ENCODE data around the gene CDC42SE1.

CDC42SE1 gene

DNA sequence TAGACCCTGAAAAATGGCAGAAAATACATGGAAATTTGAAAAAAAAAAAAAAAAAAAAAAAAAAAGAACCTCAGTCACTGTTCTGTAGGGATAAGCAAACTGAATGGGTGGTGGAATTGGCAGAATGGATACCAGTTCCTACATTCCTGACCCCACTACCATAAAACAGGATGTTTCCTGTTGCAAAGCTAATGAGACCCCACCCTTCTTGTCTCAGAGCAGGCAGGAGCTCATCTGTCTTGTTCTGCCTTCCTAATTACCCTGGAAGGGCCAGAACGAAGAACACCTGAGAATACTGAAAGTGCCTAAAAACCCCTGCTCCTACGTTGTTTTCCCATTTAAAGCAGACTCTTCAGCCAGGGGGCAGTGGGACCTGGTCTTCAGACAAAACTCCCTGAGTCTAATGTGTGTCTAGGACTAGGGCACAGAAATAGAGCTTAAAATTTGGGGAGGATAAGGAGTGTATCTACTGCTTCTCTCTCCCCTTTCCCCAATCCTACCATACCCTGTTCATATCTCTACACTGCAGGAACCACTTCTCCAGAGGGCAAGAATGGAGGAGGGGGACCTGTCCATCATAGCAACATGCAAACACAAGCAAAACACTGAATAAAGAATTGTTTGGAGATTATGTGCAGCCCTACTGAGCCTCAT is 7.9 kb downstream of the CDC42SE1 start:
- no peak for DNase-seq

GRCh38 chr1:151050051-151050688 is 9.3 kb downstream of the CDC42SE1 start:
- DNase-seq = no peak

GRCh38 chr1:151049458-151049857 is 10.0 kb downstream of the CDC42SE1 start:
- DNase-seq = no peak

DNA sequence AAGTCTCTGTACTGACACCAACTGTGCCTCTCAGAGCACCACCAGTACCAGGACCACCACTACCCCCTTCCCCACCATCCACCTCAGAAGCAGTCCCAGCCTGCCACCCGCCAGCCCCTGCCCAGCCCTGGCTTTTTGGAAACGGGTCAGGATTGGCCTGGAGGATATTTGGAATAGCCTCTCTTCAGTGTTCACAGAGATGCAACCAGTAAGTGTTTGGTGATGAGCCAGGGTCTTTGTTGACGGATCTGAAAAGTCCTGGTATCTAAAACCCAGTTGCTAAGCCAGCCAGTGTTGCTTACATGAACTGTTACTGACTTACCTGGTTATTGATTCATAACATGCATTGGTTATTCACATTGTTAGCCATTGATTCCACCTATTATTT is 10.8 kb downstream of the CDC42SE1 start:
- DNase-seq = no peak

DNA sequence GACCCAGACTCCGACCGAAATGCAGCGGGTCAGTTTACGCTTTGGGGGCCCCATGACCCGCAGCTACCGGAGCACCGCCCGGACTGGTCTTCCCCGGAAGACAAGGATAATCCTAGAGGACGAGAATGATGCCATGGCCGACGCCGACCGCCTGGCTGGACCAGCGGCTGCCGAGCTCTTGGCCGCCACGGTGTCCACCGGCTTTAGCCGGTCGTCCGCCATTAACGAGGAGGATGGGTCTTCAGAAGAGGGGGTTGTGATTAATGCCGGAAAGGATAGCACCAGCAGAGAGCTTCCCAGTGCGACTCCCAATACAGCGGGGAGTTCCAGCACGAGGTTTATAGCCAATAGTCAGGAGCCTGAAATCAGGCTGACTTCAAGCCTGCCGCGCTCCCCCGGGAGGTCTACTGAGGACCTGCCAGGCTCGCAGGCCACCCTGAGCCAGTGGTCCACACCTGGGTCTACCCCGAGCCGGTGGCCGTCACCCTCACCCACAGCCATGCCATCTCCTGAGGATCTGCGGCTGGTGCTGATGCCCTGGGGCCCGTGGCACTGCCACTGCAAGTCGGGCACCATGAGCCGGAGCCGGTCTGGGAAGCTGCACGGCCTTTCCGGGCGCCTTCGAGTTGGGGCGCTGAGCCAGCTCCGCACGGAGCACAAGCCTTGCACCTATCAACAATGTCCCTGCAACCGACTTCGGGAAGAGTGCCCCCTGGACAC is 11.3 kb downstream of the CDC42SE1 start:
- peak; percentile 74 for DNase-seq

DNA sequence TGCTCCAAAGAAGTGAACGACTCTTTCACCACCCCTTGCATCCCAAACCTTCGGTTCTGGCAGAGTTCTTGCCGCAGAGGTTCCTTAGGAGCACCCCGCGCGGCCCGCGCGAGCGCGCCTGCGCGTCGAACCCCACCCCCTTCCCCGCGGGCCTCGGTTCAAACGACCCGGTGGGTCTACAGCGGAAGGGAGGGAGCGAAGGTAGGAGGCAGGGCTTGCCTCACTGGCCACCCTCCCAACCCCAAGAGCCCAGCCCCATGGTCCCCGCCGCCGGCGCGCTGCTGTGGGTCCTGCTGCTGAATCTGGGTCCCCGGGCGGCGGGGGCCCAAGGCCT is 11.9 kb downstream of the CDC42SE1 start, which contains the start of gene C1orf56:
Gene C1orf56 (plus strand): TSS at position 161 of the 334 bp plus-strand sequence. CDS start 97 bp downstream, at position 258.
- peak; percentile 61 for DNase-seq

DNA sequence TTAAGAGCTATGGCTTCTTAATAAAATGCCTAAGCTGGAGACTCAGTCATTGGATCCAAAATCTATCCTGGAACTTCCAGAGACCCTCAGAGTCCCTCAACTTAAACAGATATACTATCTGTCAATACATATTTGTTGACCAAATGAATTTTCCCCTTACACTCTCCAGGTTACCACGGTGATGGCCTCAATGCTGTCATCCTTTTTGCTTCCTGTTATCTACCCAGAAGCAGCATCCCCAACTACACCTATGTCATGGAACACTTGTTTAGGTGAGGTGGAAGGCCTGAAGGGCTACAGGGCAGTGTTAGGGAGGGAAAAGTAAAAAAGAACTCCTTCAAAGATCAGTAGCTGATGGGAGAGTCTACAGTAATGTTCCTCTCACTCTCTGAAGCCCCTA is 16.3 kb downstream of the CDC42SE1 start:
- no peak for DNase-seq

DNA sequence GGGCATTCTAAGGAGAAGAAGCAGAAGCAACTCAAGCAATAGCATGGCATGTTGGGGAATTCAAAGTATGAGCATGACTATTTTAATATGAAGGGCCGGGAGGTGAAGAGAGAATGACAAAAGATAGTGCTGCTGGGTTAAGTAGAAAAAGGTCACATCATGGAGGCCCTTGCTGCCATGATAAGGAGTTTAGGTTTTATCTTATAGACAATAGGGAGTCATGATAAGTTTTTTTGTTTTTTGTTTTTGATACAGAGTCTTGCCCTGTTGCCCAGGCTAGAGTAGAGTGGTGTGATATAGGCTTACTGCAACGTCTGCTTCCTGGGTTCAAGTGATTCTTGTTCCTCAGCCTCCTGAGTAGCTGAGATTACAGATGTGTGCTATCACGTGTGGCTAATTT is 19.9 kb downstream of the CDC42SE1 start:
- no peak for DNase-seq

- DNase-seq = no peak
These were observed 22.4 kb downstream of the CDC42SE1 start for GRCh38 chr1:151037032-151037431.

GRCh38 chr1:151036356-151036755 is 23.1 kb downstream of the CDC42SE1 start, which contains the start of gene BNIPL:
TSS of gene BNIPL (plus strand) at chr1:151036586. CDS start at chr1:151036726, 140 bp downstream.
- no peak for DNase-seq

GRCh38 chr1:151035167-151035566 is 24.3 kb downstream of the CDC42SE1 start:
- DNase-seq = no peak

DNA sequence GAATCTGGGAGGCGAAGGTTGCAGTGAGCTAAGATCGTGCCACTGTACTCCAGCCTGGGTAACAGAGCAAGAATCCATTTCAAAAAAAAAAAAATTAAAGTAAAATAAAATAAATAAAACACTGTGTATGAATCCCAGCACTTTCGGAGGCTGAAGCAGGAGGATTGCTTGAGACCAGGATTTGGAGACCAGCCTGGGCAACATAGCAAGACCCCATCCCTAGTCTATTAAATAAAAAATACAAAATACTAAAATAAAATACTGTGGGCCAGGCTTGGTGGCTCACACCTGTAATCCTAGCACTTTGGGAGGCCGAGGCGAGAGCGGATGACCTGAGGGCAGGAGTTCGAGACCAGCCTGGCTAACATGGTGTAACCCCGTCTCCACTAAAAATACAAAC is 27.3 kb downstream of the CDC42SE1 start:
- DNase-seq = no peak

DNA sequence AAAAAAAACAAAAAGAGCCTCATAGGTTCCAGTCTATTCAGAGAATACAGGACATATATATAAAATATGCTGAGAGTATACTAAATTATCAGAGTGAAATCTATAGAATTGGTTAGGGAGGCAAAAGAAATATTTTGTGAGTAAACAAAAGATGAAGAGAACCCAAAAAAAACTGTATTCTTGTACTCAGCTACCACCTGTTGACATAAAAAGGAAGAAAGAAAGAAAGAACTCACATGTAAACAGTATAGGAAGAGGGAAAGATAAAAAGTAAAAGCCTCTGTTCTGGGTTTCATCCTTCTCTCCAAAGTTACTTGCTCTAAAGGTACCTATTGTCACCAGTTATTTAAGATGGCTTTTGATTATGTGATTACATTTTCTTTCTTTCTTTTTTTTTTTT is 33.0 kb downstream of the CDC42SE1 start:
- no peak for DNase-seq

GRCh38 chr1:151024540-151025146 is 34.8 kb downstream of the CDC42SE1 start:
- peak; percentile 60 for DNase-seq

GRCh38 chr1:151013518-151013917 is 45.9 kb downstream of the CDC42SE1 start:
- no peak for DNase-seq

GRCh38 chr1:151012684-151013471 is 46.5 kb downstream of the CDC42SE1 start:
- no peak for DNase-seq

- no peak for DNase-seq
These were observed 48.1 kb downstream of the CDC42SE1 start for GRCh38 chr1:151011154-151011850.

DNA sequence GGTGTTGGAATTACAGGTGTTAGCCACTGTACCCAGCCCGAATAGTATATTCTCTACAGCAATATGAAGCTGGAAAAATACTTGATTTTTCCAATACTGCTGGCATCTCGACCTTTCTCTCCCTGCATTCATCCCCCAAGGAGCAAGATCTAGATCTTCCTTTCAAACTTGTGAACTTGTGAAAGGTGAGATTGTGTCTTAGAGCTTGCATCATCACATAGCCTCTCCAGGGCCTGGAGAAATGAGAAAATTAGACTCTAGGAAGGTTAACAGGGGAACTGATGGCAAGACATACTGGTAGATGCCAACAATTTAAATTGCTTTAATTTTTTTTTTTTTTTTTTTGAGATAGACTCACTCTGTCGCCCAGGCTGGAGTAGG is 49.1 kb downstream of the CDC42SE1 start:
- DNase-seq = no peak

DNA sequence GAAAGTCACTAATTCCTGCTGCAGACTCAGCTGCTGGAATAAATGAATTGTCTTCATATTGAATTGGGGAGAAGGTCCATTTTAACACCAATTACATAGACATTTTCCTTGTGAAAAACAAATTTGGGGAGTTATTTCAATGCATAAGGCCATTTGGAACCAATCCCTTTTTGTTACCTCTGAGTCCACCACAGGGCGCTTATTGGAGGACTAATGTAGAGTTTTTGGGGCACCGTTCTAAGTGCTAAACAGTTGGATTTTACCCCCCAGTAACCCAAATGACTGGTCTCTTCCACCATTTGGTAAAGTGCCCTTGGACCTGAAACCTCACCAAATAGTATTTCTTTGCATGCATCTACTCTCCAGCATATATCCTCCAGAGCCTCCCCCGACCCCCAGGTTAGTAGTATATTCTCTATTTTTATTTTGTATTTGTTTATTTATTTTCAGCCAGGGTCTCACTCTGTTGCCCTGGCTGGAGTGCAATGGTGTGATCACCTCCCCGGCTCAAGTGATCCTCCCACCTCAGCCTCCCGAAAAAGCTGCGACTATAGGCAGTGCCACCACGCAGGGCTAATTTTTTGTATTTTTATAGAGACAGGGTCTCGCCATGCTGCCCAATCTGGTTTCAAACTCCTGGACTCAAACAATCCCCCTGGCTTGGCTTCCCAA is 49.6 kb downstream of the CDC42SE1 start:
- DNase-seq = no peak

DNA sequence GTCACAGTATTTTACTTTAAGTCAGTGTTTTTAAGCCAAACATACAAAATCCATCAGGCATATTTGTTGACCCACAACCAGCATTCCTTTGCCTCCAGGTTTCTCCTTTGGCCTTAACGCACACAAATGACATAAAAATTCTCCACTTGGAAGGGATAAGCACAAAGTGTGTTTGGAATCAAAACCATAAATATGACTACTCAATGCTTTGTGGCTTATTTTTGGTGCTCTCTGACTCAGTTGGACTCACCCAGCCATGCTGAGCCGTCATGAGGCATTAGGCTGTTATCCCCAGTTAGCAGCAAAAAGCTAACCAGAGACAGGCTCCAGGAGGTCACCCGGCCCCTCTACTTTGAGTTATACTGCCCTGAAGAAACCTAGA is 50.2 kb downstream of the CDC42SE1 start:
- DNase-seq = peak; percentile 34

All from HCEC 1CT (cell line).